Activated CD8-positive, alpha-beta memory T cell treated with anti-CD3 and anti-CD28 coated beads, Interleukin-2, amount 10 ng/mL, durations not matched to agents 7 days and 5 days (primary cell): ENCODE results near the gene HSPG2. TPM values are rescaled to one million over a fixed set of nuclear protein-coding genes. Genes with fewer than 3 reads are reported as not detected.

Experiments used
- ATAC-seq: fragments of 150-1000 bp; cut with Tn5 transposase; one replicate; pipeline ENCODE4 v1.10.0; 2021; ENCODE audit warnings: moderate library complexity
- CTCF ChIA-PET: fragments of 350-600 bp; sonication (Branson Sonifier 250); formaldehyde crosslinking; loops from one replicate; lab custom pipeline; 2021; ENCODE audit warnings: antibody characterized with exemption; lab: Charles Lee
- DNase-seq: peaks from one replicate; pipeline ENCODE4 v3.0.0-alpha.2; 2020
- H3K27ac Mint-ChIP-seq: one replicate; pipeline ENCODE4 v1.8.0; 2021; ENCODE audit warnings: mild to moderate bottlenecking, mixed read lengths
- H3K27me3 Mint-ChIP-seq: one replicate; pipeline ENCODE4 v1.8.0; 2021; ENCODE audit warnings: mixed read lengths
- H3K36me3 Mint-ChIP-seq: one replicate; pipeline ENCODE4 v1.8.0; 2021; ENCODE audit warnings: mild to moderate bottlenecking, mixed read lengths
- H3K4me1 Mint-ChIP-seq: one replicate; pipeline ENCODE4 v1.8.0; 2021; ENCODE audit warnings: mixed read lengths
- H3K4me3 Mint-ChIP-seq: one replicate; pipeline ENCODE4 v1.8.0; 2021; ENCODE audit warnings: mild to moderate bottlenecking, moderate library complexity, mixed read lengths
- H3K9me3 Mint-ChIP-seq: one replicate; pipeline ENCODE4 v1.8.0; 2022; ENCODE audit warnings: low read depth, mixed read lengths
- total RNA-seq, 2 experiments: library from RNA; stranded (reverse); gene quantifications; one replicate each; pipeline ENCODE4 v1.2.3, GENCODE V29; 2021

The HSPG2 gene
- total RNA-seq, 2 experiments from 2014 or later: 1.0 to 2.5 TPM

- DNase-seq (no peak), ATAC-seq (no peak)
- H3K27ac Mint-ChIP-seq: no peak overlapping the region
- H3K4me3 Mint-ChIP-seq: no peak overlapping the region
- H3K36me3 Mint-ChIP-seq: peaks cover 3% of the 10 kb centered on the region
- H3K4me1 Mint-ChIP-seq: peaks cover 5% of the 10 kb centered on the region
- CTCF ChIA-PET: interaction anchor here (1.2 kb wide), 1 partner anchor 31 kb away, joined by 4 read pairs; no protein-coding TSS in a partner anchor
- peaks cover 25% of the 10 kb centered on the region for H3K27me3 Mint-ChIP-seq
- H3K9me3 Mint-ChIP-seq: no peaks in the 10 kb centered on the region
Measured at GRCh38 chr1:21933397-21934248, 3.5 kb downstream of the HSPG2 start.

GRCh38 chr1:21932127-21932526, 5.0 kb downstream of the HSPG2 start:
- Mint-ChIP-seq H3K36me3 (no peaks in the 10 kb centered on the region), H3K27me3 (peaks cover 14% of the 10 kb centered on the region), H3K4me1 (no peaks in the 10 kb centered on the region), H3K9me3 (no peaks in the 10 kb centered on the region), H3K27ac (no peak overlapping the region), H3K4me3 (no peak overlapping the region)
- CTCF ChIA-PET: no interaction called here
- no peak for DNase-seq
- no peak for ATAC-seq

- DNase-seq (no peak), ATAC-seq (no peak)
- no peaks in the 10 kb centered on the region for H3K9me3 Mint-ChIP-seq
- H3K27me3 Mint-ChIP-seq: peaks cover 12% of the 10 kb centered on the region
- no peak overlapping the region for H3K27ac Mint-ChIP-seq
- CTCF ChIA-PET: no interaction called here
- H3K4me3 Mint-ChIP-seq: no peak overlapping the region
- H3K4me1 Mint-ChIP-seq: no peaks in the 10 kb centered on the region
- H3K36me3 Mint-ChIP-seq: no peaks in the 10 kb centered on the region
Measured at GRCh38 chr1:21931171-21932093, 5.7 kb downstream of the HSPG2 start.

GRCh38 chr1:21930629-21931170, 6.4 kb downstream of the HSPG2 start:
- Mint-ChIP-seq H3K27me3 (peaks cover 5% of the 10 kb centered on the region), H3K27ac (no peak overlapping the region), H3K36me3 (no peaks in the 10 kb centered on the region), H3K4me1 (no peaks in the 10 kb centered on the region), H3K9me3 (no peaks in the 10 kb centered on the region), H3K4me3 (no peak overlapping the region)
- ATAC-seq (no peak), DNase-seq (no peak)
- CTCF ChIA-PET: no interaction called here

GRCh38 chr1:21930080-21930571, 7.0 kb downstream of the HSPG2 start:
- Mint-ChIP-seq H3K27ac (no peak overlapping the region), H3K9me3 (no peaks in the 10 kb centered on the region), H3K27me3 (peaks cover 2% of the 10 kb centered on the region), H3K4me3 (no peak overlapping the region), H3K4me1 (no peaks in the 10 kb centered on the region), H3K36me3 (no peaks in the 10 kb centered on the region)
- DNase-seq (no peak), ATAC-seq (no peak)
- CTCF ChIA-PET: no interaction called here

- ATAC-seq (no peak), DNase-seq (no peak)
- CTCF ChIA-PET: no interaction called here
- no peak overlapping the region for H3K4me3 Mint-ChIP-seq
- H3K27ac Mint-ChIP-seq: no peak overlapping the region
- no peaks in the 10 kb centered on the region for H3K36me3 Mint-ChIP-seq
- peaks cover 2% of the 10 kb centered on the region for H3K27me3 Mint-ChIP-seq
- no peaks in the 10 kb centered on the region for H3K9me3 Mint-ChIP-seq
- H3K4me1 Mint-ChIP-seq: no peaks in the 10 kb centered on the region
Measured at GRCh38 chr1:21927533-21928237, 9.4 kb downstream of the HSPG2 start.

GRCh38 chr1:21926814-21927532, 10.1 kb downstream of the HSPG2 start:
- ATAC-seq (no peak), DNase-seq (no peak)
- Mint-ChIP-seq H3K9me3 (no peaks in the 10 kb centered on the region), H3K27ac (no peak overlapping the region), H3K4me1 (no peaks in the 10 kb centered on the region), H3K4me3 (no peak overlapping the region), H3K27me3 (peaks cover 2% of the 10 kb centered on the region), H3K36me3 (no peaks in the 10 kb centered on the region)
- CTCF ChIA-PET: no interaction called here

- no peak for ATAC-seq
- CTCF ChIA-PET: no interaction called here
- Mint-ChIP-seq H3K27me3 (peaks cover 2% of the 10 kb centered on the region), H3K9me3 (no peaks in the 10 kb centered on the region), H3K27ac (no peak overlapping the region), H3K4me3 (no peak overlapping the region), H3K4me1 (no peaks in the 10 kb centered on the region), H3K36me3 (no peaks in the 10 kb centered on the region)
- DNase-seq: no peak
Measured at GRCh38 chr1:21926065-21926464, 11.0 kb downstream of the HSPG2 start.

GRCh38 chr1:21925334-21925940, 11.7 kb downstream of the HSPG2 start:
- Mint-ChIP-seq H3K36me3 (no peaks in the 10 kb centered on the region), H3K4me1 (no peaks in the 10 kb centered on the region), H3K27me3 (peaks cover 2% of the 10 kb centered on the region), H3K4me3 (no peak overlapping the region), H3K9me3 (no peaks in the 10 kb centered on the region), H3K27ac (no peak overlapping the region)
- CTCF ChIA-PET: no interaction called here
- no peak for ATAC-seq
- DNase-seq: no peak

GRCh38 chr1:21924503-21925005, 12.6 kb downstream of the HSPG2 start:
- Mint-ChIP-seq H3K36me3 (no peaks in the 10 kb centered on the region), H3K9me3 (no peaks in the 10 kb centered on the region), H3K4me3 (no peak overlapping the region), H3K27ac (no peak overlapping the region), H3K4me1 (no peaks in the 10 kb centered on the region), H3K27me3 (no peaks in the 10 kb centered on the region)
- DNase-seq (no peak), ATAC-seq (no peak)
- CTCF ChIA-PET: interaction anchor here (0.6 kb wide), 1 partner anchor 38 kb away, joined by 3 read pairs; no protein-coding TSS in a partner anchor

GRCh38 chr1:21922090-21923013, 14.8 kb downstream of the HSPG2 start:
- no peaks in the 10 kb centered on the region for H3K9me3 Mint-ChIP-seq
- H3K4me3 Mint-ChIP-seq: no peak overlapping the region
- CTCF ChIA-PET: no interaction called here
- DNase-seq (no peak), ATAC-seq (no peak)
- no peaks in the 10 kb centered on the region for H3K4me1 Mint-ChIP-seq
- H3K27ac Mint-ChIP-seq: no peak overlapping the region
- no peaks in the 10 kb centered on the region for H3K27me3 Mint-ChIP-seq
- H3K36me3 Mint-ChIP-seq: no peaks in the 10 kb centered on the region
